OCI-LY3 (cell line): ENCODE measurements around the gene COMT.

ENCODE experiments used
- H2AFZ ChIP-seq: fragments of 200-600, 300-600 bp; shearing (Covaris generic); 2 replicates; pipeline ENCODE4 v1.6.0; 2014; ENCODE audit warnings: antibody characterized with exemption, low read depth, low read length
- H3K27ac ChIP-seq: fragments of 200-600, 300-600 bp; sonication (generic); 2 replicates; pipeline ENCODE4 v1.5.1; 2014; ENCODE audit warnings: mild to moderate bottlenecking, low read length, moderate library complexity, mixed read lengths
- H3K27me3 ChIP-seq: fragments of 200-600, 300-600 bp; sonication (generic); 2 replicates; pipeline ENCODE4 v1.6.1; 2014; ENCODE audit warnings: low read depth, low read length, mixed read lengths
- H3K36me3 ChIP-seq: fragments of 200-600, 300-600 bp; sonication (generic); replicated peaks from 2 replicates; pipeline ENCODE3; 2014; ENCODE audit warnings: low read depth, low read length, mixed read lengths
- H3K4me1 ChIP-seq: fragments of 300-600, 200-600 bp; sonication (generic); 2 replicates; pipeline ENCODE4 v1.6.1; 2014; ENCODE audit warnings: low read length, mixed read lengths
- H3K4me2 ChIP-seq: fragments of 200-600, 300-600 bp; sonication (generic); 2 replicates; pipeline ENCODE4 v1.6.1; 2014; ENCODE audit warnings: low read length, mixed read lengths
- H3K4me3 ChIP-seq: fragments of 300-600, 200-600 bp; sonication (generic); 2 replicates; pipeline ENCODE4 v1.5.1; 2014; ENCODE audit warnings: antibody characterized with exemption, mild to moderate bottlenecking, low read length, moderate library complexity
- H3K79me2 ChIP-seq: fragments of 300-600, 200-600 bp; shearing (Covaris generic); 2 replicates; pipeline ENCODE4 v1.6.1; 2014; ENCODE audit warnings: mild to moderate bottlenecking, low read length, mixed read lengths
- H3K9ac ChIP-seq: fragments of 300-600, 200-600 bp; shearing (Covaris generic); 2 replicates; pipeline ENCODE4 v1.6.0; 2014; ENCODE audit warnings: mild to moderate bottlenecking, low read length, moderate library complexity
- H3K9me3 ChIP-seq: fragments of 200-600, 300-600 bp; shearing (Covaris generic); 2 replicates; pipeline ENCODE4 v1.6.1; 2014; ENCODE audit warnings: low read length, mixed read lengths; ENCODE audit not compliant: insufficient read depth
- H4K20me1 ChIP-seq: fragments of 200-600, 300-600 bp; sonication (generic); 2 replicates; pipeline ENCODE4 v1.6.1; 2016; ENCODE audit warnings: low read length, mixed read lengths; ENCODE audit not compliant: insufficient read depth
- CTCF ChIP-seq: fragments of 200-600, 300-600 bp; sonication (generic); IDR thresholded peaks from 2 replicates; pipeline ENCODE4 v1.5.1; 2014; ENCODE audit warnings: antibody characterized with exemption, low read length, low read depth
- EZH2phosphoT487 ChIP-seq: fragments of 200-600 bp; shearing (Covaris generic); IDR thresholded peaks from 2 replicates; pipeline ENCODE4 v1.6.1; 2018; ENCODE audit warnings: antibody characterized with exemption, mixed run types, low read depth

Gene COMT

GRCh38 chr22:19986011-19986409 is 44.4 kb downstream of the COMT start:
- H3K4me2 ChIP-seq = no peak overlapping the region
- no peak overlapping the region for H2AFZ ChIP-seq
- no peaks in the 10 kb centered on the region for H3K79me2 ChIP-seq
- TF ChIP-seq CTCF = no peak
- TF ChIP-seq EZH2phosphoT487 = no peak
- H3K27me3 ChIP-seq = no peaks in the 10 kb centered on the region
- no peaks in the 10 kb centered on the region for H3K9me3 ChIP-seq
- no peak overlapping the region for H3K9ac ChIP-seq
- no peak overlapping the region for H3K4me3 ChIP-seq
- H3K4me1 ChIP-seq = peaks cover 3% of the 10 kb centered on the region; the same call in 1 of the 2 replicates
- no peak overlapping the region for H3K27ac ChIP-seq
- no peaks in the 10 kb centered on the region for H3K36me3 ChIP-seq
- no peaks in the 10 kb centered on the region for H4K20me1 ChIP-seq

GRCh38 chr22:19986410-19987341 is 45.1 kb downstream of the COMT start:
- H2AFZ ChIP-seq = no peak overlapping the region
- H3K27me3 ChIP-seq = no peaks in the 10 kb centered on the region
- no peak overlapping the region for H3K4me3 ChIP-seq
- TF ChIP-seq CTCF (no peak), EZH2phosphoT487 (no peak)
- H4K20me1 ChIP-seq = no peaks in the 10 kb centered on the region
- H3K27ac ChIP-seq = no peak overlapping the region
- no peaks in the 10 kb centered on the region for H3K79me2 ChIP-seq
- no peaks in the 10 kb centered on the region for H3K9me3 ChIP-seq
- no peaks in the 10 kb centered on the region for H3K36me3 ChIP-seq
- H3K4me2 ChIP-seq = no peak overlapping the region
- no peak overlapping the region for H3K9ac ChIP-seq
- peaks cover 3% of the 10 kb centered on the region; the same call in 1 of the 2 replicates for H3K4me1 ChIP-seq

- no peaks in the 10 kb centered on the region for H3K9me3 ChIP-seq
- H4K20me1 ChIP-seq = no peaks in the 10 kb centered on the region
- no peak overlapping the region for H3K4me2 ChIP-seq
- peaks cover 3% of the 10 kb centered on the region; the same call in 1 of the 2 replicates for H3K4me1 ChIP-seq
- H3K36me3 ChIP-seq = no peaks in the 10 kb centered on the region
- H3K4me3 ChIP-seq = no peak overlapping the region
- H3K27me3 ChIP-seq = no peaks in the 10 kb centered on the region
- no peak for TF ChIP-seq CTCF
- no peak for TF ChIP-seq EZH2phosphoT487
- no peak overlapping the region for H3K9ac ChIP-seq
- H3K27ac ChIP-seq = no peak overlapping the region
- no peak overlapping the region for H2AFZ ChIP-seq
- no peaks in the 10 kb centered on the region for H3K79me2 ChIP-seq
Observed at GRCh38 chr22:19987394-19988306, 46.1 kb downstream of the COMT start.

- no peaks in the 10 kb centered on the region for H3K36me3 ChIP-seq
- TF ChIP-seq CTCF (no peak), EZH2phosphoT487 (no peak)
- no peak overlapping the region for H3K4me2 ChIP-seq
- H2AFZ ChIP-seq = no peak overlapping the region
- H3K4me1 ChIP-seq = peaks cover 3% of the 10 kb centered on the region; the same call in 1 of the 2 replicates
- no peaks in the 10 kb centered on the region for H3K27me3 ChIP-seq
- H3K79me2 ChIP-seq = no peaks in the 10 kb centered on the region
- no peaks in the 10 kb centered on the region for H4K20me1 ChIP-seq
- no peaks in the 10 kb centered on the region for H3K9me3 ChIP-seq
- no peak overlapping the region for H3K4me3 ChIP-seq
- H3K27ac ChIP-seq = no peak overlapping the region
- H3K9ac ChIP-seq = no peak overlapping the region
Observed at GRCh38 chr22:19988331-19988808, 46.8 kb downstream of the COMT start.
